NCI-H146 treated with DMSO at 0.1 percent for 48 hours (cell line): ENCODE results near the gene MIA2.
"Not testable (repeated sequence)": the region's sequence is repeated elsewhere in the genome, so short reads cannot be mapped to it uniquely, and the experiment has no call there.

Experiments used
- DNase-seq: peaks from one replicate; lab custom pipeline; 2025; ENCODE audit not compliant: unreplicated experiment; lab: John Stamatoyannopoulos, UW

MIA2 gene, protein sequence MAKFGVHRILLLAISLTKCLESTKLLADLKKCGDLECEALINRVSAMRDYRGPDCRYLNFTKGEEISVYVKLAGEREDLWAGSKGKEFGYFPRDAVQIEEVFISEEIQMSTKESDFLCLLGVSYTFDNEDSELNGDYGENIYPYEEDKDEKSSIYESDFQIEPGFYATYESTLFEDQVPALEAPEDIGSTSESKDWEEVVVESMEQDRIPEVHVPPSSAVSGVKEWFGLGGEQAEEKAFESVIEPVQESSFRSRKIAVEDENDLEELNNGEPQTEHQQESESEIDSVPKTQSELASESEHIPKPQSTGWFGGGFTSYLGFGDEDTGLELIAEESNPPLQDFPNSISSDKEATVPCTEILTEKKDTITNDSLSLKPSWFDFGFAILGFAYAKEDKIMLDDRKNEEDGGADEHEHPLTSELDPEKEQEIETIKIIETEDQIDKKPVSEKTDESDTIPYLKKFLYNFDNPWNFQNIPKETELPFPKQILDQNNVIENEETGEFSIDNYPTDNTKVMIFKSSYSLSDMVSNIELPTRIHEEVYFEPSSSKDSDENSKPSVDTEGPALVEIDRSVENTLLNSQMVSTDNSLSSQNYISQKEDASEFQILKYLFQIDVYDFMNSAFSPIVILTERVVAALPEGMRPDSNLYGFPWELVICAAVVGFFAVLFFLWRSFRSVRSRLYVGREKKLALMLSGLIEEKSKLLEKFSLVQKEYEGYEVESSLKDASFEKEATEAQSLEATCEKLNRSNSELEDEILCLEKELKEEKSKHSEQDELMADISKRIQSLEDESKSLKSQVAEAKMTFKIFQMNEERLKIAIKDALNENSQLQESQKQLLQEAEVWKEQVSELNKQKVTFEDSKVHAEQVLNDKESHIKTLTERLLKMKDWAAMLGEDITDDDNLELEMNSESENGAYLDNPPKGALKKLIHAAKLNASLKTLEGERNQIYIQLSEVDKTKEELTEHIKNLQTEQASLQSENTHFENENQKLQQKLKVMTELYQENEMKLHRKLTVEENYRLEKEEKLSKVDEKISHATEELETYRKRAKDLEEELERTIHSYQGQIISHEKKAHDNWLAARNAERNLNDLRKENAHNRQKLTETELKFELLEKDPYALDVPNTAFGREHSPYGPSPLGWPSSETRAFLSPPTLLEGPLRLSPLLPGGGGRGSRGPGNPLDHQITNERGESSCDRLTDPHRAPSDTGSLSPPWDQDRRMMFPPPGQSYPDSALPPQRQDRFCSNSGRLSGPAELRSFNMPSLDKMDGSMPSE (N-terminal part only)

DNA sequence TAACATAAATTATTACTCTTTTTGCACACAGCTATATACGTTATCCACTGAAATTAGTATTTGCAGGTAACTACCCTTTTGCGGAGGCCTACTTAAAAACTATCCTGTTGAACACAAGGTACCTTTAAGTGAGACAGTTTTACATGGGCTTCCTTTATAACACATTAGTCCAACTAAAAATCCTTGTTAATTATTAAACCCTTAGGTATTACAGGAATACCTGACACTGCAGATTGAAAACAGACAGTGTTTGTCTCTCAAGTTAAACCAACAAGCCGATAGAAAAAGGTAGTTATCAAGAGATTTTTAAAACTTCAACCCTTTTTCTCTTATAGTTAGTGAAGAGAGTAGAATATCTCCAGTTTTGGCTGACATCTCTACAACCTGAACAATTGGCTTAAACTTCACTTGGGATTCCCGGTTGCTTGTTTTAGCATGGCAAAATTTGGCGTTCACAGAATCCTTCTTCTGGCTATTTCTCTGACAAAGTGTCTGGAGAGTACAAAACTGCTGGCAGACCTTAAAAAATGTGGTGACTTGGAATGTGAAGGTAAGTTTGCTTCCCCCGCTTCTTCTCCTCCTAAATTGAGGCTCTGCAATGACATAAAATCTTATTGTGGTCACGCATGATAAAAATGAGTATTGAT lies at the start of gene MIA2:
MIA2 (plus strand) TSS at position 236 of the 647 bp plus-strand sequence; CDS start at position 436, 200 bp downstream.
- DNase-seq, result no peak

DNA sequence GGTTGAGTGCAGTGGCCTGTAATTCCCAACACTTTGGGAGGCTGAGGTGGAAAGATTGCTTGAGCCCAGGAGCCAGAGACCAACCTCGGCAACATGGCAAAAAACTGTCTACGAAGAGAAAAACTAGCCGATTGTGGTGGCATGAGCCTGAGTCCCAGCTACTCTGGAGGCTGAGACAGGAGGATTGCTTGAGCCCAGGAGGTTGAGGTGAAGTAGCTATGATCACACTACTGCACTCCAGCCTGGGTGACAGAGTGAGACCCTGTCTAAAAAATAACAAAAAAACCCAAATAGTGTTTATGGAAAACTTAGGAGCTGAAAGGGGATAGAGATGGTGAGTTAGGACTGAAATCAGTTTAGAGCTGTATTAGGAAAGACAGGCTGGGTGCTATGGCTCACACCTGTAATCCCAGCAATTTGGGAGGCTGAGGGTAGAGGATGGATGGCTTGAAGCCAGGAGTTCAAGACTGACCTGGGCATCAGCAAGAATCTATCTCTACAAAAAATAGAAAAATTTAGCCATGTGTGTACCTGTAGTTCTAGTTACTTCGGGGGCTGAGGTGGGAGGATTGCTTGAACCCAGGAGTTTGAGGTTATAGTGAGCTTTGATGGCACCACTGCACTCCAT lies 49.0 kb upstream of the MIA2 start:
- DNase-seq, result no peak

DNA sequence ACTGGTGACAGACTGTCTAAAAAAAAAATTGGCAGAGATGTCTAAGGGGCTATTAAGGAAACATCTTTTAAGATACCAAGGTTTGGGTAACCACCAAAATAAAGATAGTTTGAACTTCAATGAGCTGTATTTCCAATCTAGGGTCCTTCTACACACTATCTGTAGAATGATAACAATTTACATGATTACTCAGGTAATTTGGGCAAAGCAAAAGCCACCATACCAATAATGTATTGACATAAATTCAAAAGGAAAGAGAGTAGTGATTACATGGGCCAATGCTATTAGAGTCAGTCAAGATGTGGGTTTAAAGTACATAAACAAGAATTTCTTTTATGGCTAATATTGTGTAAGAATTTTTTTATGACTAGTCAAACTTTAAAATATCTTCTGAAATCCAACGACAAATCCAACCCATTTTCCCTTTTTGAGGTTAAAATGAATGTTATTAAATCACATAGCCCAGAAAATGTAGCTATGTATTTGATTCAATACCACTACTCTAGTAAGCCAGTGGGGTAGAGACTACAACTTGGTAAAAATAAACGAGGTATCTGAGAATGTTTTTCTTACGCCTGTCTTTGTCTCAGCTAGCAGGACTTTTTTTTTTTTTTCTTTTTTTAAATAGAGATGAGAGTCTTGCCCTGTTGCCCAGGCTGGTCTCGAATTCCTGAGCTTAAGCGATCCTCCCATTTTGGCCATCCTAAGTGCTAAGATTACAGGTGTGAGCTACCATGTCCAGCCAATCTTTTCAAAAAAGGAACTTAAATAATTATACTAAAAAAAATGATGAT lies 48.3 kb upstream of the MIA2 start:
- DNase-seq, result no peak

DNA sequence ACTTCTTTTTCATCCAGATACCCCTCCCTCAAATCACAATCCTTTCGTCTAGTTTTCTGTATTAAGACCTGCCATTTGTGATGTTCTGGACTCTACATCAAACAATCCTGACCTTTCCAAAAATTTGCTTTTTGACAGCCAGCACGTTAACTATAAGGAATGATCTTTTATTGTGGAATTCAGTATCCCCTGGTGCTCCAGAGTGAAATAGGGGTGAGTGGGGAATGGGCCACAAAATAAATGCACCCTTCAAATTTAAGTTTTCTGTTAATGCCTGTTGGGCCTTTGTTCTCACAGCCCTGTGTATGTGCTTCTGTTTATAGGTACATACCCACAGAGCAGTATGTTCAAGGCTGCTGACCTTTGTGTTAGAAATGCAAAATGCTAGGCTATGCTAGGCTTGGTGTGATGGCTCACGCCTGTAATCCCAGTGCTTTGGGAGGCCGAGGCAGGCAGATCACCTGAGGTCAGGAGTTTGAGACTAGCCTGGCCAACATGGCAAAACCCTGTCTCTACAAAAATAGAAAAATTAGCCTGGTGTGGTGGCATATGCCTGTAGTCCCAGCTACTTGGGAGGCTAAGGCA lies 46.7 kb upstream of the MIA2 start:
- DNase-seq, result no peak

DNA sequence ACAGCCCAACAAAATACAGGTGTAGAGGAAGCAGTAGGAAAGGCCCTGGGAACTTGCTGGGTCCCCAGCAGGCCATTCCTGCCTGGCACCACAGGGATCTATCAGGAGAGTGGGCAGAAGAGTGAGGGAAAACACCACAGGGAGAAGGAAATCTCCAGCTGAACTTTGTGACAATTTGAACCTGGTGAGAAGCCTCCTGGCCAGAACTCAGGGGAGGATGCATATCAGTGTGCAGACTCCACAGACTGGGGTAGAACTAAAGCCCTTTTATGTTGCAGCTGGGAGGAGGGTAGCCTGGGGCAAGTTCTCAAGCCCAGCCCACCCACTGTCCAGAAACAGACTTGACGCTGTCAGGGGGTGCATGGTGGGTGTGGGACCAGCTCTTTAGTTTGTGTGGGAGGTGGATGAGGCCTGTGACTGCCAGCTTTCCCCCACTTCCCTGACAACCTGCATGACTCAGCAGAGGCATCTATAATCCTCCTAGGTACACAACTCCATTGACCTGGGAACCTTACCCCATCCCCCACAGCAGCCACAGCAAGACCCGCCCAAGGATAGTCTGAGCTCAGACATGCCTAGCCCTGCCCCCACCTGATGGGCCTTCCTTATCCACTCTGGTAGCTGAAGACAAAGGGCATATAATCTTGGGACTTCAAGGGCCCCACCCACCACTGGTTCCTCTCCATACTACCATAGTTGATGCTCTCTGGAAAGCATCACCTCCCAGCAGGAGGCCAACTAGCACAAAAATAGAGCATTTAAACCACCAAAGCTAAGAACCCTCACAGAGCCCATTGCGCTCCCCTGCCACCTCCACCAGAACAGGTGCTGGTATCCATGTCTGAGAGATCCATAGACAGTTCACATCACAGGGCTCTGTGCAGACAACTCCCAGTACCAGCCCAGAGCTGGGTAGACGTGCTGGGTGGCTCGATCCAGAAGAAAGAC lies 29.8 kb upstream of the MIA2 start:
- DNase-seq, result no peak

DNA sequence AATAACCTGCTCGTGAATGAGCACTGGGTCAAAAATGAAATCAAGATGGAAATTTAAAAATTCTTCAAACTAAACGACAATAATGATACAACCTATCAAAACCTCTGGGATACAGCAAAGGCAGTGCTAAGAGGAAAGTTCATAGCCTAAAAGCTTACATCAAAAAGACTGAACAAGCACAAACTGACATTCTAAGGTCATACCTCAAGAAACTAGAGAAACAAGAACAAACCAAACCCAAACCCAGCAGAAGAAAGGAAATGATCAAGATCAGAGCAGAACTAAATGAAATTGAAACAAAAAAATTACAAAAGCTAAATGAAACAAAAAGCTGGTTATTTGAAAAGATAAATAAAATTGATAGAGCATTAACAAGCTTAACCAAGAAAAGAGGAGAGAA lies 26.3 kb upstream of the MIA2 start:
- not testable (repeated sequence) for DNase-seq

DNA sequence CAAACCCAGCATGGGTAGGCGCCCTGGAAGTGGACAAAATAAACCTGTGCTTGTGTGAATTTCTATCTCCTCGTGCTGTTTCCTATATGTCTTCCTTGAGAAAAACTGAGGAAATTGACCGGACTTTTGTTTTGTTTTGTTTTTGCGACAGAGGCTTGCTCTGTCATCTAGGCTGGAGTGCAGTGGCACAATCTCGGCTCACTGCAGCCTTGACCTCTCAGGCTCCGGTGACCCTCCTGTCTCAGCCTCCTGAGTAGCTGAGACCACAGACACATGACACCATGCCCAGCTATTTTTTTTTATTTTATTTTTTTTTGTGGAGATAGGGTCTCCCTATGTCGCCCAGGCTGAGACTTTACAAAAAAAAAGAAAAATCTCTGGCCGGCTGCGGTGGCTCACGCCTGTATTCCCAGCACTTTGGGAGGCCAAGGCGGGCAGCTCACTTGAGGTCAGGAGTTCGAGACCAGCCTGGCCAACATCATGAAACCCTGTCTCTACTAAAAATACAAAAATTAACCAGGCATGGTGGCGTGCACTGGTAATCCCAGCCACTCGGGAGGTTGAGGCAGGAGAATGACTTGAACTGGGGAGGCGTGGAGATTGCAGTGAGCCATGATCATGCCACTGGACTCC lies 22.5 kb upstream of the MIA2 start:
- DNase-seq, result no peak

DNA sequence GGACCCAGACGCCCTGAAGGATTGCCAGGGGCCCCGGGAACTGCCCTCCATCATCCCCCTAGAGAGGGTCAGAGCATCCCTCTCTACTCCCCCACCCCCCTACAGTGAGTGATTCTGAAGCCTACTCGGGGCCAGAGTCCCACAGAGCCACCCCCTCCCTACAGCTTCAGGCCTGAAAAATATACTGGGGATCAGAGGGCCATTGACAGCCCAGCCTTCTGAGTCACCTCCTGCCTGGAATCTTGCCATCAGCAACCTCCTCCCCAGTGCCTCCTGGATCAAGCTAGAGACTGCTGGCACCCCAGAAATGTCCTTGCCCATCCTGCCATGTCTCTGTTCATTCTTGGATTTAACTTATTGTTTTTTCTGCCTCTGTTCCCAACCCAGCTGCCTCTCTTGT lies 21.7 kb upstream of the MIA2 start:
- DNase-seq, result no peak

DNA sequence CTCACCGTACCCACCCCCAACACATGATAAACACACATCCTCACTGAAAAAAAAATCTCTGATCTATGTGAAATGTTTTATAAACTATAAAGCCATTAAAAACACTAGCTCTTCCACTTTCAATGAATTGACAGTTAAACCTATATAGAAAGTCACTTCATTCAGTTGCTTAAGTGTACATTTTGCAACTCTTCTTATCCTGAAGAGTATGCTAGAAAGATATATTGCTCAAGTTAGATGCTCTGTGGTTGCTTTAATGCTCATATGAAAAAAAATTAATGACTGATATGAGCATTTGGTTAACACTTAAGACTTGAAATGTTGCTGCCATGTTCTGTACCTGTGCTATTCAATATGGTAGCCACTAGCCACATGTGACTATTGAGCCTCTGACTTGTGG lies 21.0 kb upstream of the MIA2 start:
- no peak for DNase-seq

DNA sequence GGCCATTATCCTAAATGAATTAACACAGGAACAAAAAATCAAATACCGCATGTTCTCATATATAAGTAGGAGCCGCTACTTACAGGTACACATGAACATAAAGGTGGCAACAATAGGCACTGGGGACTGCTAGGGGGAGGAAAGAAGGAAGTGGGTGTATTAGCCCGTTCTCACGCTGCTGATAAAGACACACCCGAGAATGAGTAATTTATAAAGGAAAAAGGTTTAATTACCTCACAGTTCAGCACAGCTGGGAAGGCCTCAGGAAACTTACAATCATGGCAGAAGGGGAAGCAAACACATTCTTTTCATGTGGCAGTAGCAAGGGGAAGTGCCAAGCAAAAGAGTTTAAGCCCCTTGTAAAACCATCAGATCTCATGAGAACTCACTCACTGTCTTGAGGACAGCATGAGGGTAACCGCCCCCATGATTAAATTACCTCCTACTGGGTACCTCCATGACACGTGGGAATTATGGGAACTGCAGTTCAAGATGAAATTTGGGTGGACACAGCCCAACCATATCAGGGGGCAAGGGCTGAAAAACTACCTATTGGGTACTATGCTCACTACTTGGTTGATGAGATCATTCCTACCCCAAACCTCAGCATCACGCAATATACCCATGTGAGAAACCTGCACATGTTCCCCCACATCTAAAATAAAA lies 16.4 kb upstream of the MIA2 start:
- no peak for DNase-seq

DNA sequence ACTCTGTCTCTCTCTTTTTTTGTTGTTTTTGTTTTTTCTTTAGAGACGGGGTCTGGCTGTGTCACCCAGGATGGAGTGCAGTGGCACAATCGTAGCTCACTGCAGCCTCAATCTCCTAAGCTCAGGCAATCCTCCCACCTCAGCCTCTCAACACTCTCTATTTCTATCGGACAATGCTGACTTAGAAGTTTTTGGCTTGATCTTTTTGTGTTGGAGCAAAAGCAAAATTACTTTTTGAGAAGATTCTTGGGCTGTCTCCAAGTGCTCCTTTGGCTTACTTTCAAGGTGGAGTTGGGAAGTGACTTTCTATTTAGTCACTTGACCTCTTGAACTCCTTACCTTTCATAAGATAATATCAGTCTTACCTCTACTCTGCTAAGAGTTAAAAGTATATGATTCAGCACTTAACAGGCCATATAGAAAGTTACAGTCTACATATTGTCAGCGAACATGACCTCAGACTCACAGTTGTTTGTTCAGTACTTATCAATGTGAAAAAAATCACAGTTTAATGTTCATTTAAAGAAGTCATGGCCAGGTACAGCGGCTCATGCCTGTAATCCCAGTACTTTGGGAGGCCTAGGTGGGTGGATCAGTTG lies 15.4 kb upstream of the MIA2 start:
- no peak for DNase-seq

DNA sequence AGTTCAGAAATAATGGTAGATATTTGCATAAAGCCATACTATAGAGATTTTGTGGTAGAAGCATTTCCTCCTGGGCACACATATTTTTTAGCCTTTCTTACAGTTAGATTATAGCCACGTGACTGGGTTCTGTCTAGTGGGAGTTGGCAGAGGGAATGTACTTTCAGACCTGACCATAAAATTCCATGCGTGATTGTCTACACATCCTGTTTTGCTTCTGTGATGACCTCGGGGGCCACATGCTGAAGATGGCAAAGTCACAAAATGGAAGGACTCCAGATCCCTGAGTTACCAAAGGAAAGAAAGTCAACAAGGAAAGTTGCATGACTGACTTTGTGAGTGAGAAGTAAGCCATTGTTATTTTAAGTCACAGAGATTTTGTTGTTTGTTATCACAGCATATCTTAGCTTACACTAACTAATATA lies 14.6 kb upstream of the MIA2 start:
- no peak for DNase-seq

DNA sequence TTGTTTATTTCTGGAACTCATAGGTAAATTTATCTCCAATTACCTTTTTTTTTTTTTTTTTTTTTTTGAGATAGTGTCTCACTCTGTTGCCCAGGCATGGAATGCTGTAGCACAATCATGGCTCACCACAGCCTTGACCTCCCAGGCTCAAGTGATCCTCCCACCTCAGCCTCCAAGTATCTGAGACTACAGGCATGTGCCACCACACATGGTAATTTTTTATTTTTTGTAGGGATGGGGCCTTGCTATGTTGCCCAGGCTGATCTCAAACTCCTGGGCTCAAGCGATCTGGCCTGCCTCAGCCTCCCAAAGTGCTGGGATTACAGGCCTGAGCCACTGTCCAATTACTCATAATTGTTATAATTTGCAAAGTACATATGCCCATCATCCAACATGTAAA lies 13.2 kb upstream of the MIA2 start:
- not testable (repeated sequence) for DNase-seq

DNA sequence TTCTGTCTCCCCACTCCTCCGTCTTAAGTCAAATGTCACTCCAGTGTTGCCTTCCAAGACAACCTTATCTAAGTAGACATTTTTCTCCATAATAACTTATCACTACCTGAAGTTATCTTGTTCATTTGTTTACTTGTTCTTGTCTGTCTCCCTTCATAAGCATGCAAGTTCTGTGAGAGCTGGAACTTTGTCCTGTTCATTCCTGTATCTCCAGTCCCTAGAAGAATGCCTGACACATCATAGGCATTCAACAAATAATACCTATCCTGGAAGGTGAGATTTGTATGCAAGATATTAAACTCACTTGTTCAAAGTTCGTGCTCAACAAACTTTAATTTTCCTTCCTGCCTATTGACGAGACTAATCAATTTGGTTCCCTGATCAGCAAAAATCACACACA lies 5.7 kb upstream of the MIA2 start:
- no peak for DNase-seq

DNA sequence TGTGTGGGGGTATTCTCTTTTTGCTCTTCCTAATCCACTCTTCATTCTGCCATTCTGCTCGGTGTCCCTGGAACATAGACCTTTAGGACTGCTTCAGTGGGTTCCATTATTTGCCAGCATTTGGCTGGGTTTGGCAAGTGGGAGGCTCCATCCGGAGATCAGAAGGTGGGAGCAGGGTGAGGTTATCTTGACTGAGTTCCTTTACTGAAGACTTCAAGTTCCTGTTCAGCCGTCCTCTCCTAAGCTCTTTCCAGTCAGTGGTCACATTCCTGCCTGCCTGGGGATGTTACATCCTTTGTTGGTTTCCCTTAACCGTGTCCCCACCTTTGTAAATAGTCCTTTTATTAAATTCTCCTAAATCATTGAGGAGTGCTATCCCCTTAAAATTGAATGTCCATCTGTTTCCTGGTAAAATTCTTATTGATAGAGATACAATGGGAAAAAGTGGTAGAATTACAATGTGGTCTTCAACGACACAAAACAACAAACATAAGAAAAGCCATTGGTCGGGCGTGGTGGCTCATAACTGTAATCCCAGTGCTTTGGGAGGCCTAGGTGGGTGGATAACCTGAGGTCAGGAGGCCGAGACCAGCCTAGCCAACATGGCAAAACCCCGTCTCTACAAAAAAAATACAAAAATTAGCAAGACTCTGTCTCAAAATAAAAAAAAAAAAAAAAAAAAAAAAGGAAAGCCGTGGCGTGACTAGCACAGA lies 5.0 kb upstream of the MIA2 start:
- DNase-seq, result no peak

DNA sequence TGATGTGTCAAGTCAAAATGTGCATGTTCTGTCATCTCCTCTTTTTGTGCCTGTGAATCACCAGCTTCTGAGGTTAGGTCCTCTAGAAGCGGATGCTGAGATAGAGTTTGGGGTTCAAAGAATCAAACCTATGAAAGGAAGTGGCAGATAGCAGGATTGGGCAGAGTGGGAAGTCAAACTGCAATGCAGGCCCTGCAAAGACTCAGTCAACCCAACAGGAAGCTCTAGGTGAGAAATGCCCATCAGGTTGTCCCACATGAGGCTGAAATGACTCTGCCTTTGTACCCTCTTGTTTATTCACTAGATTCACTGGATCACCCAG lies 4.5 kb upstream of the MIA2 start:
- no peak for DNase-seq
